NCI-H1436 (cell line): ENCODE results near the gene C11orf24.
"Not testable (repeated sequence)": the region's sequence is repeated elsewhere in the genome, so short reads cannot be mapped to it uniquely, and the experiment has no call there.

ENCODE experiments used
- DNase-seq: peaks from one replicate; lab custom pipeline; 2025; lab: John Stamatoyannopoulos, UW

The C11orf24 gene

DNA sequence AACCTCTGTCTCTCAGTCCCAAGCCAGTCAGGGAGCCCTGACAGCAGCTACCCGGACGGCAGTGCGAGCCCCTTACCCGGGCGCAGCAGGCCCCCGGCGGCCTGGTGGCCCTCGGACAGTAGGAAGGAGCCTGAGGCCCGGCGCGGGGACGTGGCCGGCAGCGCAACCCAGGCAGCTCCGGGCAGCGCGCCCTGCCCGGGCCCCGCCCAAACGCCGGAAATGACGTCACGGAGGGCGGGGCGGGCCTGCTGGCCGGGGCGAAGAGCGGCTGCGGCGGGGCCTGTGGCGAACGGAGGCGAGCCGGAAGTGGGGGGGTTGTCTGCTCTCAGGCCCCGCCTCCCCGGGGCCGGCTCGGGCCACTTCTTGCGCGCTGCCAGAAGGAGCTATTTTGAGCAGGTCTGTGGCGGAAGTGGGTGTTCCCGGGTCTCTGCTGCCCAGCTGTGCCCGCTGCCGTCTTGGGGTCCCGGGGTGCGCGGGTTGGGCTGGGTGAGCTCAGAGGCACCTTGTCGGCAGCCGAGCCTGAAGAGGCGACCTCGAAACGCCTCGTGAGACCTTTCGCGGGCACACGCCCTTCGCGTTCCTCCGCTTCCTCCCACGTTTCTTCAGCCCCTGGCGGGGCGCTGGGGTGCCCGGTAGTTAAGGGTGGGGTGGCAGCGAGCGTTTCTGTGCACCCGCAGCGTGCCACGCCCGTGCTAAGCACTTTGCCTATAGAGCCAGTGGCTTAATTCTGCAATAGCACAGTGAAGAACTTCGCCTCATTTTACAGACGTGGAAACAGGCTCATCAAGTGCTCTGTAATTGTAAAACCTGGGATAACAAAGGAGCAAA lies at the start of gene C11orf24:
Gene C11orf24, minus strand, starts transcription at position 193 of the 828 bp plus-strand sequence. CDS start 8,206 bp downstream, outside the sequence.
- DNase-seq: peak; percentile 86

DNA sequence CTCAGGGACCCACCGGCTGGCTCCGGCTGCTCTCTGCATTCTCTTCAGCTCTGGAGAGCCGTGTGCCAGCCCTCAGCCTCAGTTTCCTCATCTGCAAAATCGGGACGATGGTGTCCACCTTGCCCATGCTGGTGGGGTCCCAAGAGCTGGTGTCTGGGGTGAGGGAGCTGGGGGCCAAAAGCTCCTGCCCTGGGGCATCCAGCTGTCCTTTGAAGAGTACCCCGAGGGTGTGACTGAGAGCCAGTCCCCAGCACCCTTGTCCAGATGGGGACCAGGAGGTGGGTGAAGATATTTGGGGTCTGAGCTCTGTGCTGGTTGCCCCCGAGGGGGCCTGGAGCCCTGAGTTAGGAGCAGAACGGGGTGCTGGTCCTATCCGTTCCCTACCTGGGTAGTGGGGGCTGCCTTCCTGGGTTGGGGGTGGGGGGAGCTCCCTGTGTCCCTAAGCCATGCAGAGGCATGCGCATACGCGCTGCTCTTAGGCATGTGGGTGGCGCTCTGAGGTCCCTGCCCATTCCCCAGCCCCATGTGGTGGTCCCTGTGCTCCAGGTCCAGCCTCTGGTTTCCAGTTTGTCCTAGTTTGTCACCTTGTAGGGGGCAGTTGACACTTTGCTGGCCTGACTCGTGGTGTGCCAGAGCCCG lies 45.5 kb upstream of the C11orf24 start:
- no peak for DNase-seq

DNA sequence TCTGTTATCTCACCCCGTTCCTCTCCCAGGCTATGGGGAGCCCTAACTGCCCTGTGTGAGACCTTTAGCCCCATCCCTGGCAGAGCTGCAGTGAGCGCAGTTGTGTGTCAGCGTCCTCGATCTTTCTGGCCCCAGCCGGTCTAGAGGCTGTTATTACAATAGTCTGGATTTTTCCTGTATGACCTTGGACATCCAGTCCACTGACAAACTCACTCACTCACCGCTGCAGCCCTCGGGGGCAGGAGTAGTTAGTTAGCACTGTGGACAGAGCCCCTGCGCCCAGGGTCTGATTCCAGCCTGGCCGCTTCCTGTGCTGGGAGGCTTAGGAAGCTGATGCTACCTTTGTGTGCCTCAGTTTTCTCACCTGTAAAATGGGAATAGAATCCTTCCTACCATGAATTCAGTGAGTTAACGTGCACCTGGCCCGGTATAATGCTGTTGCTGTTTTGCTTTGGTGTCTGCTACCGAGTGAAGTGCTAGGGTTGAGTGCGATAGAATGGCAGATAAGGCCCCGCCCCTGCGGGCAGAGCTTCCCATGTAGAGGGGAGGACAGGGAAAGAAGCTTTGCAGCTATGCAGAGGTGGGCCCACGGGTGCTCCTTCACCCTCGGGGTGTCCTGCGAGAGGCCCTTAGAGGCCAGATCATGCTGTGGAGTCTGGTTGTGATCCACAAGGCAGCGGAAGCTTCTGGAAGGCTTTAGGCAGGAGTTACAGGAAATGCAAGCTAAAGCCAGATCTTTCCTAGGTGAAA lies 43.6 kb upstream of the C11orf24 start:
- DNase-seq: no peak

DNA sequence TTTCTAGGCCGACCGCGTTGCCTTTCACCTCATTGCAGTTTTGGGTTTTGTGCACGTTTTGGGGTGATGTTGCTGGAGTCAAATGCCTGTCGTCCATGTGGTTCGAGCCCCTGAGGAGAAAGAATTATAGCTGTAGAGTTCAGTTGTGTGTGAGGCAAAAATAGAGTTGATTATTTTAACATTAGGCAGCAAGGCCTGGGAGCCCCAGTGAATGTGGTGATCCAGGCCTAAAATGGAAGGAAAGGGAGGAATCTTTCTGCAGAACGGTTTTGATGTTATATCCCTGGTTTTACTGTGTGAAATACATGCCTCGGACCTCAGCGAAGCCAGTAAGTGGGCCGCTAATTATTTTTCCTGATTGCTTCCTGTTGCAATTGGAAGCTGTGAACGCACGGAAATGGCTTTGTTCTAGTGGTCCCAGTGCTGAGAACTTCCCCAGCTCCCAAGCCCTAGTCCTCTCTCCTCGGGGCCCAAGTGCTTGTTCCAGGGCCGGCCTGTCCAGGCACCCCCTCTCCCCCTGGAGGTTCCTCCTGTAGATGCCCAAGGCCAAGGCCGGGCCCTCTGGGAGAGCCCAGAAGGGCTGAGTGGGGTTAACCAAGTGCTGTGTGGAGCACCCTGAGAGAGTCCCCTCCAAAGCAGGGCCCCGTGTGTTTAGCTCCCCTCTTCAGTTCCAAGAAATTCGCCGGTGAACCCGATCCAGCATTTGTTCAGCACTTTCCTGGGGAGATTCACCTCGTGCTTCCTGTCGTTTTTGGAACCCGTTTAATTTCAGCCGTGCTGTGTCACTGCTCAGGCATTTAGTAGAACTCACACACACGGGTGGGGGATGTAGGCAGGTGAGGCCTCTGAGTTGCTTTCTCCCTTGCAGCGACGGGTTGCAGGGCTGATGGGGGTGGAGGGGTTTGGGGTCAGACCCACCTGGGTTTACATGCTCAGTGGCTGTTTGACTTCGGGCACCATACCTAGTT lies 42.7 kb upstream of the C11orf24 start:
- DNase-seq: no peak

DNA sequence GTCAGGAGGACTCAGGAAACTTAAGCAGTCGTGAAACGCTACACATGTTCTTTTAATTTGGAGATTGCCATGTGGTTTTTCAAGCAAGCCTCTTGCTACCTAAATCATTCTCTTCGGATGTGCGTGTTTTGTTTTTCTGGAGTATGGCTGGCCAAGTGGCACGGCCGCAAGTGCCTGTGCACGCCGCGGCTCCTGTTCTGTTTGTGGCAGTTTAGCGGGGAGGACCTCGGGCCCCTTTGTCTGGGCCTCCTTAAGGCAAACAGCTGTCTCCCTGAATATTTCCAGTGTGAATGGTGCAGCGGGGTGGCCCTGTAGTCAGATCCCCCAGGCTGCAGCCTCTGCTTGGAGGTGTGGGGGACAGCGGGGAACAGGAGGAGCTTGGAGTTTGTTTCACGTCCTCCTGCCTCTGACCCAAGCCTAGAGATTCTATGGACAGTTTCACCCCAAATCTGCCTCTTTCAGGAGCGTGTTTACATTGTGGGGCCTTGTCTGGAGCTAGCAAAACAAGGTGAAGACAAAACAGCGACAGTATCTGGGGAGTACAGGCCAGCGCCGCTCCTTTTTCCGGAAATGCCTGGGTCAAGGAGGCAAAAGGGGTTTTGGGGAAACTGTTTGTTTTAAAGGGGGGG lies 41.9 kb upstream of the C11orf24 start:
- no peak for DNase-seq

DNA sequence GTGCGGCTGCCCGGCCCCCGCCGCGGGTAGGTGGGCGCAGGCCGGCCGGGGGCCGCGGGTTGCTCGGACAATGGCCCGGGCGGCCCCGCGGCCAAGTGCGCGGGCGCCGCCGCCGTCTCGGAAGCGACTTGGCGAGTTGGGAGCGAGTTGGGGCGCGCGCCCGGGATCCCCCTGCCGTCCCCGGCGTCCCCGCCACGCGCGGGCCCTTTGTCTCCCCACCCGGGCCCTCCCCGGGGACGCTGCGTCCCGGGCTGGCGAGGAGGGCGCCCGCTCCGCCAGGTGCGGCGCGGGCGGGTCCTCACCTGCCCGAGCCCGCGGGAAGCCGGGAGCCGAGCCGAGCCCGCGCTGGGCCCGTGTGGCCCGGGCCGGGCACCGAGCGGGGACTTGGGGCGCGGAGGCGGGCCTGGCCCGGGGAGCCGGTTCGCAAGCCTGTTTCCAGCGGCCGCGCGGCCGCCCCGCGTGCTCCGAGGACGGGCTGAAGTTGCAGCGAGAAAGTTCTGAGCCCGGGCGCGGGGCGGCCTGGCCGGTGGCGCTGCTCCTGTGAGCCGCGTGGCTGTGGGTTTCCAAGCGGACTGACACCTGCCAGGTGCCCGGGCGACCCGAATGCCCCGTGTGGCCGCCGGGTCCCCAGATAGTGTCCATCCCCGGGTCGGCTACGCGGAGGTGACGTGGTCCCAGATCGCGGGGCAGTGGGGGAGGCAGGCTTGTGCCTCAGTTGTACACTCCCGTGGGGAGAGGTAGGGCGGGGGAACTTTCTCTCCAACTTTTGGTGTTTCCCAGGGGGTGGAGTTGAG lies 41.2 kb upstream of the C11orf24 start:
- DNase-seq: no peak

DNA sequence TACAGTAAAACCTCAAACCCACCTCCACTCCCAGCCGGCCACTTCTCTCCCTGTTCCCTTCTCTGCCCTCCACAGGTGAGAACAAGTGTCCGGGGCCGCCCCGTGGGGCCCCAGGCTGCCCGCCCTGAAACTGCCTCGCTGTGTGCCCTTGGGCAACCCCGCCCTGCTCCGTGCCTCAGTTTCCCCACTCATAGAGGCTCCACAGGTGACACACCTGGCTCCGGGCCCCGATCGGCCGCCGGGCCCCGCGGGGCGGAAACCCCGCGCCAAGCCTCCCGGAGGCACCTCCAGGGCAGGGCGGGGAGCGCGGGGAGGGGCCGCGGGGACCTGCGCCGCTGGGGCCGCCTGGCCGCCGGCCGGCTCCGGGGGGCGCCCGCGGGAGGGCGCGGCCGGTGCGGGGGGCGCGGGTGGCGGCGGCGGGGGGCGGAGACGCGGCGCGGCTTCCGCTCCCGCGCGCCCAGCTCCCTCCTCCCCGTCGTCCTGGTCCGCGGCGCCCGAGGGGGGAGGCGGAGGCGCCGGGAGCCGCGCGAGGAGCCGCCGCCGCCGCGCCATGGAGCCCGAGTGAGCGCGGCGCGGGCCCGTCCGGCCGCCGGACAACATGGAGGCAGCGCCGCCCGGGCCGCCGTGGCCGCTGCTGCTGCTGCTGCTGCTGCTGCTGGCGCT lies 40.5 kb upstream of the C11orf24 start, which contains the start of gene LRP5:
Gene LRP5, plus strand, starts transcription at position 475 of the 663 bp plus-strand sequence. Its CDS starts 124 bp downstream, at position 599.
- peak; percentile 49 for DNase-seq

DNA sequence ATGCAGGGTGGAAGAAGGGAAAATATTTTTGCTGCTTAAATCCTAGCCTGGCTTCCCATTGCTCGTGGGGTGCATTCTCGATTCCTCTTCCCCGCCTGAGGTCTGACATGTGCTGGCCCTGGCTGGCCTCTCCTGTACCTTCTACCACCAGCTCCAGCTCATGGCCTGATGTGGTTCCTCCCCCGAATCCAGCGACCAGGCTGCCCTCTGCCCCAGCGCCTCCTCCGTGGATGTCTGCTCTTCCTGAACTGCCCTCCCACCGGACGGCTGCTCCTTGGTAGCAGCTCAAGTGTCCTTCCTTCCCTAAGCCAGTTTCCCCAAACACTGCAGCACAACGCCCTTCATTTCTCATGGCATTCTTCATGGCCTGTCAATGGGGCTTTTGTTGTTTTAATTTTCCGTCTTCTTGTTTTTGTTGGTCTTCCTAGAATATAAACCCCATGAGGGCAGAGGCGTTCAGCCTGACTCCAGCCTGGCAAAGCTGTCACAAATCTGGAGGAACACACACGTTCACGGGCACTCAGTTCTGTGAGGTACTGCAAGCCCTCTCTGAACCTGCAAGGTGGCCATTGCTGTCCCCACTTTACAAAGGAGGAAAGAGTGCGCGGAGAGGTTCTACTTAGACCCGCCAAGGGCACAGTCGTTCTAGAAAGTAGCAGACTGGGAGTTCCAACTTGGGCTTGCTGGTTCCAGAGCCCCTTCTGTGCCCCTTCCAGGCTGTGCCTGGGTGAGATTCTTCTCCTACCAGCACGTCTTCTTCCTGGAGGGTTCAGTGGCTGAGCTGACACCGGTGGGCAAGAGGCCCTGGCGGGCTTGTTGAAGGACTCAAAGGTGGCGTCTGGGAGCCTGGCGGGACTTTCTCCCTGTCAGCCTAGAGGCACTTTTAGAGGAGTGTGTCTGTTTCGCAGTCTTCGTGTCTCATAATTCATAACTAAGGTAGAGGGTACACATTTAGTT lies 39.7 kb upstream of the C11orf24 start:
- no peak for DNase-seq

DNA sequence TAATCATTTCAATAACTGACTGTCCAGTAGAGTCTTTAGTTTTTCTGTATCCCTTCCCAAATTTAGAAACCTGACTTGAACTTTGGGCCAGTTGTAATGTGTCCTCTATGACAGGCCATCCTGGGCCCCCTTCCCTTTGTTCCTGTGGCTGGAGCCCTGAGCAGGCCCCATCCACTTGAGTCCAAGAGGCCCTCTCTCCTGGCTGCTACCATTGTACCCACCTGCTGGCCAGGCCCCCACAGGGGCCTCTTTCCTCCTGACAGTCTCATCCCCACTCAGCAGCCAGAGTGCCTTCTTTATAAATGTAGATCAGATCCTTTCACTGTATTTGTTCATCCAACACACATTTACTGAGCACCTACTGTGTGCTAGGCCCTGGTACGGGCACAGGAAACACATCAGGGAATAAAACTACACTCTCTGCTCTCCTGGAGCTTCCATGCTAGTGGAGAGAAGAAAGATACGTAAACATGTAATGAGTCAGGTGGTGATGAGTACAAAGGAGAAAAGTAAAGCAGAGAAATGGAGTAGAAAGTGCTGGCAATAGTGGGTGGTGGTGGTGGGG lies 37.9 kb upstream of the C11orf24 start:
- no peak for DNase-seq

DNA sequence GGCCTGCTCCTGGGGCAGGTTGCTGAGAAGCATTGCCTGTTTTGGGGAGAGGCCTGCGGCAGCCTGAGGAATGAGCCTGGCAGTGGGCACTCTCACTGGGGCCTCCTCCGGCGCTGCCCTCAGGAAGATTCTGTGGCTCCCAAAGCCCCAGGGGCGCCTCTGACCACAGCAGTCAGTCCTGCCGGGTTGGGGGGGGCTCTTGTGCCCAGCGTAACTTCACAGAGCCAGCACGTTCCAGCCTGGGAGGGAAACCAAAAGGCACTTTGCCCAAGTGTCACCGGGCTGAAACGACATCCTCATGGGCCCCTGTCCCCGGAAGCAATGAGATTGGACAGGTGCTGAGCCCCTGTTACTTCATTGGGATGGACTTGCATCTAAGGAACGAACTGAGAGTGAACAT lies 36.3 kb upstream of the C11orf24 start:
- no peak for DNase-seq

DNA sequence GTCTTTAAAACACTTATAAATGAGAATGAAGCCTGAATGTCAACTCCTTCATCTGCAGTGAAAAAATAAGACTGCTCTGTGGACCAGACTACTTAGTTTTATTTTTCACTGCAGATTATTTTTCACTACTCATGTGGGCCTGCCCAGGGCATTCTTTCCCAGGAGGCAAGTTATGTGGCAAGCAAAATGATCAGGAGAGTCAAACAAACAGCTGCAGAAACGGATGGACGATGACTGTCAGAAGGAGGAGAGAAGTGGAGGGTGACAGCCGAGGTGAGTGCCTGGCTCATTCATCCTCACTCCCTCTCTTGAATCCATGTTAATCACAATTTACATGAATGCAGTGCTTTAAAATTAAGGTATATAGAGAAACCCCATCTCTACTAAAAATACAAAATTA lies 34.9 kb upstream of the C11orf24 start:
- no peak for DNase-seq

DNA sequence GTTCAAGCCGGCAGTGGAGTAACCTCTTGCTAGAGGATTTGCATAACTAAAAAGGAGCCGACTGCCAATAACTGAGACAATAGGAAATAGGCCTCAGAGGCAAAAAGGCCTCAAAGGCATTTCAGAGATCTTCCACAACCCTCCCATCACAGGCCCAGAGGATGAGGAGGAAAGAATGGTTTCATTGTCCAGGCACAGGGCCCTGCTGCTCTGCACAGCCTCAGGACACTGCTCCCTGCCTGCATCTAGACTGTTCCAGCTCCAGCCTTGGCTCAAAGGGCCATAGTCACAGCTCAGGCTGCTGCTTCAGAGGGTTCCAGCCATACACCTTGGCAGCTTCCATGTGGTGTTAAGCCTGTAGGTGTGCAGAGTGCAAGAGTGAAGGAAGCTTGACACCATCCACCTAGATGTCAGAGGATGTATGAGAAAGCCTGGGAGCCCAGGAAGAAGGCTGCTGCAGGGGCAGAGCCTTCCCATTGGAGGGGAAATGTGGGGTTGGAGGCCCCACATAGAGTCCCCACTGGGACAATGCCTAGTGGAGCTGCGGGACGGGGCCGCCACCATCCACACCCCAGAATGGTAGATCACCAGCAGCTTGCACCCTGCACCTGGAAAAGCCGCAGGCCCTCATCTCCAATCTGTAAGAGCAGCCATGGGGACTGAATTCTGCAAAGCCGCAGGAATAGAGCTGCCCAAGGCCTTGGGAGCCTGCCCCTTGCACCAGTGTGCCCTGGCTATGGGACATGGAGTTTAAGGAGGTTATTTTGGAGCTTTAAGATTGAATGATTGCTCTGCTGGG lies 32.4 kb upstream of the C11orf24 start:
- DNase-seq: no peak

DNA sequence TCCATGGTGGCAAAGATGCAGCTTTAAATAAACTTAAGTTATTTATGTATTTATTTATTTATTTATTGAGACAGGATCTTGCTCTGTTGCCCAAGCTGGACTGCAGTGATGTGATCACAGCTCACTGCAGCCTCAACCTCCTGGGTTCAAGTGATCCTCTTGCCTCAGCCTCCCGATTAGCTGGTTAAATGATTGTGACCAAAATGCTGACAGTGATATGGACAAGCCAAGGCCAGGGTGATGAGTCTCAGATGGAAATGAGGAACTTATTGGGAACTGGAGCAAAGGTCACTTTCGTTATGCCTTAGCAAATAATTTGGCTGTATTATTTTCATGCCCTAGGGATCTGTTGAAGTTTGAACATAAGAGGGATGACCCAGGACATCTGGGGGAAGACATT lies 31.3 kb upstream of the C11orf24 start:
- no peak for DNase-seq

DNA sequence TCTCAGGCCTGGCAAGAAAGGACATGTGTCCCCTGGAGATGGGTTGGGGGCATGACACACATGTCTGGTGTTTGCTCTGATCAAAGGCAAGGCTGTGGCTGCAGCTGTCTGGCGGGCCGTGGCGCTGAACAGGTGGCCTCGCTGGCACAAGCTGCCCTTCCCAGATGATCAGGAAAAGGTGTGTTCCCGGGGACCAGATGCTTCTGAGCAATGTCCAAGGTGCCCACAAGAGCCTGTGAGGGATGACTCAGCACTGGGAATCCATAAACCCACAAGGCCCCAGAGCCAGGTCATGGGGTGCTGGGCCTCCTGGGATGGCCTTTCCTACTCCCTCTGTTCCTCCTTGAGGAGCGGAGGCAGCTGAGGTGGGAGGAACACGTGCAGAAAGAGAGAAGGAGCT lies 30.9 kb upstream of the C11orf24 start:
- no peak for DNase-seq

DNA sequence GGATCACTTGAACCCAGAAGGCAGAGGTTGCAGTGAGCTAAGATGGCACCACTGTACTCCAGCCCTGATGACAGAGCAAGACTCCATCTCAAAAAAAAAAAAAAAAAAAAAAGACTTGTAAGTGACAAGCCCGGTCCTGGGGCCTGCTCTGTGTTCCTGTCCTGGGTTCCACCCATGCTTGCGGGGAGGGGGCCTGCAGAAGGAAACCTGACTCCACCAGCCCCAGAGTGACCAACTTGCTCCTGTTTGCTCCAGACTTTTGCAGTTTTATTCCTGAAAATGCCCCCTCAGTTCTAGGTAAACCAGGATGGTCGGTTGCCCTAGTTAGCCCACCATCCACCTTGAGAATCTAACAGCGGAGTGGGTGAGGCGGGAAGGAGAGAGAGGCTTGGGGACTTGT lies 30.5 kb upstream of the C11orf24 start:
- DNase-seq: no peak

DNA sequence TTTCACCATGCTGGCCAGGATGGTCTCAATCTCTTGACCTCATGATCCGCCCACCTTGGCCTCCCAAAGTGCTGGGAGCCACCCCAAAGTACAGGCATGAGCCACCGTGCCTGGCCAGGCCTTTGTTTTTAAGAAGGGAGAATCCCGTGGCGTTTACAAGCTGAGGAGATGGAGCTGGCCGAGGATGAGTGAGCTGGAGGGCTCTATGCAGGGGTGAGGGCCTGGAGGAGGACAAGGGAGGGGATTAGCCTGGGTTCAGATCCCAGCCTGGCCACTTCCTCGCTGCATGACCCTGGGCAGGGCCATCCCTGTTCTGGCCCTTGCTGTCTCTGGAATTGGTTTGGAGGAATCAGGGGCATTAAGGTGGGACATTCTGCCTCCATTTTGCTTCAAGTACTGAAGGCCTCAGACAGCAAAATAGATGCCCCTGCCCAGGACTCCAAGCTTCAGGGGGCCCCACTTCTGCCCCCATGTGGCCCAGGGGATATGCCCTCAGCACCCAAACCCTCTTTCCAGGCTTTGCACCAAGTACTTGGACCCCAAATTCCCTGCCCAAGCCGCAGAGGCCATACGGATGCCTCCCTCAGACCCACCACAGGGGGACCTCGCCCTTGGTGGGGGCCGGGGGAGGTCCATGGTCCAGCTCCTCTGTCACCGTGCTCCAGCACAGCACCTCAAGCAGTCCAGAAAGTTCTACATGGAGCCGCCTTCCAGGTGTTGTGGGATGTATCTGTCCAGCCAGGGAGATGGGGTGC lies 28.5 kb upstream of the C11orf24 start:
- no peak for DNase-seq

DNA sequence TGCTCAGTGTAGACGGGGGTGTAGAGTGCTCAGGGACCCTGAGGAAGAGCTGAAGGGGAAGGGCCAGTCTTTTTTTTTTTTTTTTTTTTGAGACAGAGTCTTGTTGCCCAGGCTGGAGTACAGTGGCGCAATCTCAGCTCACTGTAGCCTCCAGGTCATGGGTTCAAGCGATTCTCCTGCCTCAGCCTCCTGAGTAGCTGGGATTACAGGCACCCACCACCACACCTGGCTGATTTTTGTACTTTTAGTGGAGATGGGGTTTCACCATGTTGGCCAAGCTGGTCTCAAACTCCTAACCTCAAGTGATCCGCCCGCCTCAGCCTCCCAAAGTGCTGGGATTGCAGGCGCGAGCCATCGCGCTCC lies 27.7 kb upstream of the C11orf24 start:
- DNase-seq: not testable (repeated sequence)
